Peyer's patch (tissue), 4 donors: Measurements from ENCODE around the gene TYRP1.

Source experiments
- CTCF ChIP-seq, 6 experiments: fragments of 450-650 bp in 4 of 6; fragments of 200-600 bp in 2 of 6; sonication (generic) in 1 of 6; IDR thresholded peaks; one replicate each; pipeline ENCODE4 v1.5.1; 2017 to 2019; ENCODE audit warnings: antibody characterized with exemption in 6 of 6, mild to moderate bottlenecking in 3 of 6, moderate library complexity in 1 of 6
- POLR2A ChIP-seq, 2 donors: fragments of 450-650 bp; IDR thresholded peaks; one replicate each; pipeline ENCODE4 v1.5.1; 2017; ENCODE audit warnings: antibody characterized with exemption in 2 of 2, mild to moderate bottlenecking in 2 of 2, moderate library complexity in 2 of 2

- TF ChIP-seq CTCF (IDR thresholded peaks at IDR 0.05), result no peak
- no peak for TF ChIP-seq POLR2A (IDR thresholded peaks at IDR 0.05)
Measured at GRCh38 chr9:12697719-12698118, 4.5 kb downstream of the TYRP1 start.
